HAP-1 (cell line): ENCODE results near the gene SH3PXD2B.

Experiments used
- DNase-seq, 2 experiments: peaks; one replicate each; pipeline ENCODE4 v3.0.0-alpha.2; 2016 to 2020; ENCODE audit warnings: low spot score in 2 of 2
- H3K27me3 ChIP-seq: fragments of 250-450 bp; sonication (Bioruptor Pico); 2 replicates; pipeline ENCODE4 v1.5.1; 2020; ENCODE audit warnings: low read depth, mild to moderate bottlenecking, moderate library complexity
- H3K36me3 ChIP-seq: fragments of 250-450 bp; sonication (Bioruptor Pico); replicated peaks from 2 replicates; pipeline ENCODE4 v1.5.1; 2020; ENCODE audit warnings: mild to moderate bottlenecking
- H3K4me1 ChIP-seq: fragments of 250-450 bp; sonication (Bioruptor Pico); 2 replicates; pipeline ENCODE4 v1.5.1; 2020; ENCODE audit warnings: mild to moderate bottlenecking
- H3K4me3 ChIP-seq: fragments of 250-450 bp; sonication (Bioruptor Pico); 2 replicates; pipeline ENCODE4 v1.5.1; 2020; ENCODE audit warnings: mild to moderate bottlenecking, moderate library complexity
- H3K9me3 ChIP-seq: fragments of 250-450 bp; sonication (Bioruptor Pico); 2 replicates; pipeline ENCODE4 v1.5.1; 2020; ENCODE audit warnings: mild to moderate bottlenecking, moderate library complexity
- in situ Hi-C: fragments of 300-500 bp; cut with MboI; formaldehyde crosslinking; loops from 3 replicates; pipeline ENCODE4 v1.14.3; 2020; ENCODE audit warnings: low sequenced_read_pairs, inconsistent platforms, mixed read lengths

SH3PXD2B gene

GRCh38 chr5:172433513-172433912, 20.8 kb downstream of the SH3PXD2B start:
- Histone ChIP-seq H3K27me3 (no peaks in the 10 kb centered on the region), H3K9me3 (no peaks in the 10 kb centered on the region), H3K36me3 (no peaks in the 10 kb centered on the region; the same call in 1 of the 2 replicates), H3K4me1 (no peaks in the 10 kb centered on the region), H3K4me3 (no peak overlapping the region)
- in situ Hi-C loops = no loop called here
- no peak for DNase-seq

GRCh38 chr5:172433071-172433470, 21.3 kb downstream of the SH3PXD2B start:
- Histone ChIP-seq H3K36me3 (no peaks in the 10 kb centered on the region; the same call in 1 of the 2 replicates), H3K27me3 (no peaks in the 10 kb centered on the region), H3K4me1 (no peaks in the 10 kb centered on the region), H3K9me3 (no peaks in the 10 kb centered on the region), H3K4me3 (no peak overlapping the region)
- no peak for DNase-seq
- in situ Hi-C loops = no loop called here

- no peaks in the 10 kb centered on the region for H3K9me3 ChIP-seq
- H3K36me3 ChIP-seq = no peaks in the 10 kb centered on the region
- no peaks in the 10 kb centered on the region for H3K27me3 ChIP-seq
- DNase-seq = no peak
- H3K4me3 ChIP-seq = no peak overlapping the region
- no peaks in the 10 kb centered on the region for H3K4me1 ChIP-seq
- in situ Hi-C loops = no loop called here
Observed at GRCh38 chr5:172430354-172430753, 24.0 kb downstream of the SH3PXD2B start.

GRCh38 chr5:172429201-172429940, 25.0 kb downstream of the SH3PXD2B start:
- in situ Hi-C loops = no loop called here
- no peaks in the 10 kb centered on the region for H3K9me3 ChIP-seq
- DNase-seq = no peak
- no peak overlapping the region for H3K4me3 ChIP-seq
- H3K27me3 ChIP-seq = no peaks in the 10 kb centered on the region
- H3K4me1 ChIP-seq = no peaks in the 10 kb centered on the region
- H3K36me3 ChIP-seq = no peaks in the 10 kb centered on the region

- H3K9me3 ChIP-seq = no peaks in the 10 kb centered on the region
- no peak overlapping the region for H3K4me3 ChIP-seq
- DNase-seq = no peak
- no peaks in the 10 kb centered on the region for H3K27me3 ChIP-seq
- no peaks in the 10 kb centered on the region for H3K4me1 ChIP-seq
- in situ Hi-C loops = no loop called here
- no peaks in the 10 kb centered on the region for H3K36me3 ChIP-seq
Observed at GRCh38 chr5:172428224-172429166, 25.8 kb downstream of the SH3PXD2B start.

GRCh38 chr5:172427202-172427601, 27.1 kb downstream of the SH3PXD2B start:
- no peaks in the 10 kb centered on the region for H3K9me3 ChIP-seq
- in situ Hi-C loops = no loop called here
- peaks cover 5% of the 10 kb centered on the region; the same call in 1 of the 2 replicates for H3K36me3 ChIP-seq
- DNase-seq = no peak
- H3K27me3 ChIP-seq = no peaks in the 10 kb centered on the region
- H3K4me1 ChIP-seq = no peaks in the 10 kb centered on the region
- no peak overlapping the region for H3K4me3 ChIP-seq

- in situ Hi-C loops = no loop called here
- no peaks in the 10 kb centered on the region for H3K4me1 ChIP-seq
Observed at GRCh38 chr5:172426086-172426485, 28.2 kb downstream of the SH3PXD2B start.

GRCh38 chr5:172425402-172425801, 28.9 kb downstream of the SH3PXD2B start:
- Histone ChIP-seq H3K9me3 (no peaks in the 10 kb centered on the region), H3K36me3 (peaks cover 21% of the 10 kb centered on the region), H3K4me3 (no peak overlapping the region), H3K4me1 (no peaks in the 10 kb centered on the region), H3K27me3 (no peaks in the 10 kb centered on the region)
- DNase-seq = no peak
- in situ Hi-C loops = no loop called here

More at GRCh38 chr5:172426086-172426485, 28.2 kb downstream of the SH3PXD2B start:
- no peak for DNase-seq
- Histone ChIP-seq H3K36me3 (peaks cover 15% of the 10 kb centered on the region), H3K9me3 (no peaks in the 10 kb centered on the region), H3K4me3 (no peak overlapping the region), H3K27me3 (no peaks in the 10 kb centered on the region)

- Histone ChIP-seq H3K36me3 (peaks cover 25% of the 10 kb centered on the region), H3K4me3 (no peak overlapping the region), H3K4me1 (no peaks in the 10 kb centered on the region), H3K27me3 (no peaks in the 10 kb centered on the region), H3K9me3 (no peaks in the 10 kb centered on the region)
- no peak for DNase-seq
- in situ Hi-C loops = no loop called here
Observed at GRCh38 chr5:172424808-172425207, 29.5 kb downstream of the SH3PXD2B start.

- no peaks in the 10 kb centered on the region for H3K4me1 ChIP-seq
- no peak for DNase-seq
- peaks cover 29% of the 10 kb centered on the region for H3K36me3 ChIP-seq
- no peak overlapping the region for H3K4me3 ChIP-seq
- H3K27me3 ChIP-seq = no peaks in the 10 kb centered on the region
- in situ Hi-C loops = no loop called here
- H3K9me3 ChIP-seq = no peaks in the 10 kb centered on the region
Observed at GRCh38 chr5:172424111-172424490, 30.2 kb downstream of the SH3PXD2B start.

- H3K36me3 ChIP-seq = peaks cover 31% of the 10 kb centered on the region
- H3K27me3 ChIP-seq = no peaks in the 10 kb centered on the region
- in situ Hi-C loops = no loop called here
- no peaks in the 10 kb centered on the region for H3K4me1 ChIP-seq
- no peaks in the 10 kb centered on the region for H3K9me3 ChIP-seq
- DNase-seq = no peak
- no peak overlapping the region for H3K4me3 ChIP-seq
Observed at GRCh38 chr5:172423379-172424110, 30.8 kb downstream of the SH3PXD2B start.

GRCh38 chr5:172422255-172422654, 32.1 kb downstream of the SH3PXD2B start:
- DNase-seq = no peak
- no peak overlapping the region for H3K4me3 ChIP-seq
- in situ Hi-C loops = no loop called here
- H3K27me3 ChIP-seq = no peaks in the 10 kb centered on the region
- no peaks in the 10 kb centered on the region for H3K4me1 ChIP-seq
- no peaks in the 10 kb centered on the region for H3K9me3 ChIP-seq
- H3K36me3 ChIP-seq = peaks cover 34% of the 10 kb centered on the region

GRCh38 chr5:172421020-172421419, 33.3 kb downstream of the SH3PXD2B start:
- Histone ChIP-seq H3K4me1 (no peaks in the 10 kb centered on the region), H3K9me3 (no peaks in the 10 kb centered on the region), H3K27me3 (no peaks in the 10 kb centered on the region), H3K4me3 (no peak overlapping the region), H3K36me3 (peaks cover 34% of the 10 kb centered on the region)
- DNase-seq = no peak
- in situ Hi-C loops = no loop called here
